Measurements from ENCODE around the gene LRCH1. TPM values are rescaled to one million over a fixed set of nuclear protein-coding genes. Genes with fewer than 3 reads are reported as not detected.
A peak's percentile ranks its signal among the peaks of the same experiment; 100 is the strongest.

The LRCH1 gene
- total and polyA plus RNA-seq, 2 of the 4 experiments (the other 2 are of a cell fraction): 7.0 to 8.8 TPM

- TF ChIP-seq MAFK (IDR thresholded peaks at IDR 0.05; ENCODE audit: low read depth, low read length) (peak; percentile 67), MAZ (IDR thresholded peaks at IDR 0.05; ENCODE audit: borderline replicate concordance, low read depth, low read length) (no peak)
- DNase-seq: peak; percentile 60
- intact Hi-C loops (cut with micrococcal nuclease): no loop called here
These were observed 42.3 kb downstream of the LRCH1 start for GRCh38 chr13:46595136-46595884.

More at GRCh38 chr13:46595136-46595884, 42.3 kb downstream of the LRCH1 start:
- in situ Hi-C loops (cut with MboI; ENCODE audit: low sequenced_read_pairs) (no loop called here), dilution Hi-C loops (cut with HindIII; ENCODE audit: low sequenced_read_pairs, unreplicated experiment) (no loop called here)
- Histone ChIP-seq H3K9me3 (ENCODE audit: control insufficient read depth, insufficient read depth, low read length) (no peaks in the 10 kb centered on the region), H3K18ac (ENCODE audit: low read depth, low read length) (no peak overlapping the region), H2AFZ (replicated peaks; ENCODE audit: low read length, poor library complexity) (no peak overlapping the region), H3K23ac (ENCODE audit: low read depth, low read length) (no peak overlapping the region), H4K20me1 (ENCODE audit: insufficient read depth, low read length) (peaks cover 42% of the 10 kb centered on the region), H3K4me2 (ENCODE audit: low read depth, low read length) (no peak overlapping the region), H2AK9ac (replicated peaks; ENCODE audit: low read depth, low read length, poor library complexity) (no peak overlapping the region), H3K4ac (ENCODE audit: low read depth, low read length) (no peak overlapping the region), H3K14ac (replicated peaks; ENCODE audit: low read depth, low read length) (no peak overlapping the region), H3K9ac (ENCODE audit: low read depth, low read length) (no peak overlapping the region), H3K79me1 (ENCODE audit: low read depth in 1 of 2, low read length in 2 of 2) (peaks cover 41 to 80% of the 10 kb centered on the region in 2 experiments), H2BK15ac (ENCODE audit: low read depth, low read length) (no peak overlapping the region), H3K4me3 (ENCODE audit: insufficient read depth, low read depth, low read length) (no peak overlapping the region), H2BK5ac (ENCODE audit: low read depth, low read length, poor library complexity, severe bottlenecking) (no peak overlapping the region), H4K8ac (ENCODE audit: low read depth in 2 of 2, low read length in 2 of 2) (no peak overlapping the region), H2BK20ac (ENCODE audit: low read depth, low read length) (no peak overlapping the region), H3K27me3 (ENCODE audit: control insufficient read depth, insufficient read depth, low read length) (no peaks in the 10 kb centered on the region), H3K36me3 (ENCODE audit: control insufficient read depth, insufficient read depth, low read length) (no peaks in the 10 kb centered on the region), H3K27ac (ENCODE audit: insufficient read depth, low read length) (no peak overlapping the region), H3K4me1 (ENCODE audit: control insufficient read depth, insufficient read depth, low read length) (peaks cover 8% of the 10 kb centered on the region), H4K5ac (ENCODE audit: low read depth, low read length) (no peak overlapping the region), H4K91ac (ENCODE audit: insufficient read depth, low read depth, low read length) (no peak overlapping the region), H3K9me1 (ENCODE audit: insufficient read depth, low read length) (peaks cover 9% of the 10 kb centered on the region; the same call in 1 of the 2 replicates), H2AK5ac (ENCODE audit: low read depth, low read length) (no peak overlapping the region), H3K56ac (ENCODE audit: extremely low read depth, insufficient read depth, low read length) (no peak overlapping the region), H2BK120ac (ENCODE audit: low read depth, low read length) (no peak overlapping the region)
- ChIA-PET CTCF (interaction anchor here (0.6 to 0.9 kb wide), 3 partner anchors 43 to 1140 kb away, joined by 3 to 4 read pairs (median 3); no protein-coding TSS in a partner anchor), POLR2A (ENCODE audit: unreplicated experiment) (no interaction called here)
- no TSS peak for BruUV-seq (replicated peaks)
- WGBS, 2 experiments (ENCODE audit: extremely low coverage in 2 of 2, insufficient read length in 1 of 2): 100% methylated on average over 1 of the region's 6 CpGs; no CpG with 5 or more reads in 1 of the 2 experiments
- ATAC-seq (ENCODE audit: low read depth): peak; percentile 63
